Activated CD4-positive, alpha-beta T cell treated with anti-CD3 and anti-CD28 coated beads for 1 hour (primary cell): ENCODE measurements around the gene TBCD.

Experiments
- DNase-seq: peaks from one replicate; pipeline ENCODE4 v3.0.0-alpha.2; 2020

Gene TBCD

GRCh38 chr17:82889496-82890338 lies 137.9 kb downstream of the TBCD start:
- no peak for DNase-seq

GRCh38 chr17:82890339-82890730 lies 138.5 kb downstream of the TBCD start:
- DNase-seq, result no peak

- DNase-seq, result no peak
Observed at GRCh38 chr17:82890926-82891678, 139.2 kb downstream of the TBCD start.

GRCh38 chr17:82891911-82892310 lies 140.0 kb downstream of the TBCD start:
- no peak for DNase-seq

- peak; percentile 62 for DNase-seq
Observed at GRCh38 chr17:82892899-82893565, 141.2 kb downstream of the TBCD start.

- DNase-seq, result no peak
Observed at GRCh38 chr17:82893779-82894178, 141.9 kb downstream of the TBCD start.

GRCh38 chr17:82894389-82894788 lies 142.5 kb downstream of the TBCD start:
- no peak for DNase-seq

GRCh38 chr17:82895087-82895486 lies 143.2 kb downstream of the TBCD start:
- no peak for DNase-seq

GRCh38 chr17:82896071-82897000 lies 144.5 kb downstream of the TBCD start:
- no peak for DNase-seq

- no peak for DNase-seq
Observed at GRCh38 chr17:82897514-82898249, 145.8 kb downstream of the TBCD start.

GRCh38 chr17:82898976-82899514 lies 147.2 kb downstream of the TBCD start:
- DNase-seq, result no peak

- no peak for DNase-seq
Observed at GRCh38 chr17:82899941-82900340, 148.1 kb downstream of the TBCD start.

GRCh38 chr17:82900741-82901140 lies 148.9 kb downstream of the TBCD start:
- DNase-seq, result no peak

GRCh38 chr17:82901356-82901755 lies 149.5 kb downstream of the TBCD start:
- DNase-seq, result no peak

- DNase-seq, result no peak
Observed at GRCh38 chr17:82901856-82902255, 150.0 kb downstream of the TBCD start.

- DNase-seq, result no peak
Observed at GRCh38 chr17:82902972-82903874, 151.4 kb downstream of the TBCD start.

- DNase-seq, result no peak
Observed at GRCh38 chr17:82905130-82905529, 153.3 kb downstream of the TBCD start.

- no peak for DNase-seq
Observed at GRCh38 chr17:82907797-82908542, 156.1 kb downstream of the TBCD start.

GRCh38 chr17:82908543-82909160 lies 156.8 kb downstream of the TBCD start:
- DNase-seq, result no peak
